Stimulated activated CD8-positive, alpha-beta memory T cell treated with anti-CD3 and anti-CD28 coated beads, Interleukin-7, amount 100 ng/mL, for 1 hour (primary cell): ENCODE measurements around the gene LNX2.
A peak's percentile ranks its signal among the peaks of the same experiment; 100 is the strongest.

ENCODE experiments used
- DNase-seq, 2 donors: peaks; one replicate each; pipeline ENCODE4 v3.0.0-alpha.2; 2020; ENCODE audit warnings: low read depth in 2 of 2

The LNX2 gene

DNA sequence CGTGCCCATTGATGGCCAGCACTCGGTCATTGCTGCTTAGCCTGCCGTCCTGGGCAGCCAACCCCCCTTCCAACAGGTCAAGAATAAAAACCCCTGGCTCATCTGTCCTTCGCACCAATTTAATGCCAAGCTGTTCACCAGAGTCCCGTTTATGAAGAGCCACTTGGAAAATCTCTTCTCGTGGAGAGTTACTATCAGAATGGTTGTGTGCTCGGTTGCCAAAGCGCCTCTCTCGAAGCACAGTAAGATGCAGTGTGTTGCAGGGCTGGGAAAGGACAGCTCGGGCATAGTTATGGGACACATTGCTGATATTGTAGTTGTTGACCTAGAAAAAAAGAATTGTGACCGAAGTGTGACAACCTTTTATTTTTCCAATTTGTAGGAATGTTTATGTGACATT is 57.9 kb downstream of the LNX2 start:
- no peak for DNase-seq

DNA sequence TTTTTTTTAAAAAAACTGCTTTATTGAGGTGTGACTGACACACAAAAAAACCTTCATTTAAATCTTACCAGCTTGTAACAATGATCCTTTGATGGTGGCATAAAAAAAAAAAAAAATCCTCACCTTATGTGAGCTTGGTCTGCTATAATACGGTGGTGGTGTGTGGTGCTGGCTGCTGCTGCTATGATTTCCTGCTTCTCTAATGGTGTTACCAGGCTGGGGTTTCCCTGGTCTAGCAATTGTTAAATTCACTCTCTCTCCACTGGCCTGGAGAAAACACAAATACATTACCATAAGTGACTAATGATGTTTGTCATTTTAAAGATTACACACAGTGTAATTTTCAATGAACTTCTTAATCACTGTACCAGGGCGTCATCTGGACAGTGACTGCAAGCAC is 60.6 kb downstream of the LNX2 start:
- no peak for DNase-seq

DNA sequence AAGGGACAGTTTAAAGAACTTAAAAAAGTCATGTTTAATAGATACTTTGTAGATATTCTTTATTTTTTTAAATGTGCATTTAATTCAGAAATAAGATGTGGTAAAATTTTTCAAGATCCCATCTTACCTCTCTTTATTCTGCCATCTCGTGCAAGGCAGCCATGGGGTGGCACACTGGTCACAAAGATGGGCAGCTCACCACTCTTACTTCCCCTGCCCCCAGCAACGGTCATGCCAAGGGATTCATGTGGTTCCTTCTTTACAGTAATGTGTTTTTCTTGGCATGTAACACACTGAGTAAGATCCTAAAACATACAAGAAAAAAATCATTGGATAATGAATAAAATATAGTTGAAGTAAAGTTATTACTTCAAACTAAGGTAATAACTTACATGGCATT is 64.2 kb downstream of the LNX2 start:
- DNase-seq, result no peak

DNA sequence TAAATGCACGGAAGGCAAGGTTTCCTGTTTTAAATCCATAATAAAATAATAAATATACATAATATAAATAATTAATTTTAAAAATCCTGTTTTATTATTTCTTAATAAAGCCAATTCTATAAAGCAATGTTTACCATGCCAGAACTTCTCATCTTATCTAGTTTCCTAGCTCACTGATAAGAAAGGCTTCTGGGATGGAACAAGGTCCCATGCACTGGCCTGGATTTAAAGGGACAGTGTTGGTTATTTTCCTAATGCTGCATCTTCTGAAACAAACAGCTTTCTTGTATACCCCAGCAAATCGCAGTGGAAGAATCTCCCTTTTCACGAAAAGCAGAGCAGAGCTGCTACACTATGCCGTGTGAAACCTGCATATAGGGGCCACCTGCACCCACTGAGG is 68.8 kb downstream of the LNX2 start:
- no peak for DNase-seq

DNA sequence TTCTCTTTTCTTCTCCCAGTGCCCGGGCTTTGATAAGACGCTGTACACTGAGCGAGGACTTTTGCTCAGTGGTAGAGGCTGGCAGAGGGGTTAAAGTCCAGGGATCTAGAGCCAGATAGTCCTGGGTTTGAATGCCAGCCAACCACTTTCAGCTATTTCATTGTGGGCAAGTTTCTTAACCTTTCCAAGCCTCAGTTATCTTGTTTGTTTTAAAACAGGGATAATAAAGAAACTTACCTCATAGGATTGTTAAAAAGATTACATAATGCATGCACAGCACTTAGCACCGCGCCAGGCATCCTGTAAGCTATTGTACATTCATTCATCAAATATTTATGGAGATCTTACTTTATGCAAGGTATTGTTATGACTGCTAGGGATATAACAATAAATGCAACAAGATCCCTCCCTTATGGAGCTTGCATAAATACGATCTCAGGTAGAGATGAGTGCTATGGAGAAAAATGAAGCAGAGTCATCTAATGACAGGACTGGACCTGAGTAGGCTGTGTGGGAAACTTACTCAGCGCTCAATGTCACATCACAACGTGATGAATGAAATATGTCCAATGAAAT is 70.8 kb downstream of the LNX2 start:
- DNase-seq, result no peak

DNA sequence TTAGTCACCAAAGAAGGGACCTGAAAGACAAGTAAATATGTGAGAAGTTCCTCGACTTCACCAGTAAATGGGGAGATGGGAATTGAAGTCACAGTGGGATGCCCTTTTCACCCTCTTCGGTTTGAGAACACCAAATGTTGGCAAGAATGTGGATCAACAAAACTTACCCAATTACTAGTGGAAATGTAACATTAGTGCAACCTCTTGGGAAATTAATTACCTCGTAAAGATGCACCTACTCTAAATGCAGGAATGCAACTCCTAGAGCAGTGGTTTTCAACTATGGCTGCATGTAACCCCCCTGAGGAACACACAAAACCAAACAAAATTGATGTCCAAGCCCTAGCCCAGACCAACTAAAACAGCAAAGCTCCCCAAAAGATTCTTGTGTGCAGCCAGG is 78.1 kb downstream of the LNX2 start:
- no peak for DNase-seq

DNA sequence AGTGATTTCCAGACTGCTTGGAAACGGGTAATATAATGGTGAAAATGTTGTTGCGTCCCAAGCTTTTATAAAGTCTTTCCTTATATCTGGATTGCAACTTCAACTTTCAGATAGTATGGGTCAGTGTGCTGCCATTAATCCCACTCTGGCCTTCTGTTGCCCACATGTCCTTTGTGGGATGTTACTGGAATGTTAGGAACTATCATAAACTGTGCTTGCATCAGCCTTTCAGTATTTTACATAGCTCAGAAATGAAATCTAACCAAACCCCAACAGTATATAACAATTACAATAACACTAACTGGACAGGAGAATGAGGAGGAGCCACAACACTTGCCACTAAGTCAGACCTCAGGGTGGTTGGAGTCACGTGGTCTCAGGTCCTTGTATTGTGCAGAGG is 78.9 kb downstream of the LNX2 start:
- DNase-seq, result no peak

DNA sequence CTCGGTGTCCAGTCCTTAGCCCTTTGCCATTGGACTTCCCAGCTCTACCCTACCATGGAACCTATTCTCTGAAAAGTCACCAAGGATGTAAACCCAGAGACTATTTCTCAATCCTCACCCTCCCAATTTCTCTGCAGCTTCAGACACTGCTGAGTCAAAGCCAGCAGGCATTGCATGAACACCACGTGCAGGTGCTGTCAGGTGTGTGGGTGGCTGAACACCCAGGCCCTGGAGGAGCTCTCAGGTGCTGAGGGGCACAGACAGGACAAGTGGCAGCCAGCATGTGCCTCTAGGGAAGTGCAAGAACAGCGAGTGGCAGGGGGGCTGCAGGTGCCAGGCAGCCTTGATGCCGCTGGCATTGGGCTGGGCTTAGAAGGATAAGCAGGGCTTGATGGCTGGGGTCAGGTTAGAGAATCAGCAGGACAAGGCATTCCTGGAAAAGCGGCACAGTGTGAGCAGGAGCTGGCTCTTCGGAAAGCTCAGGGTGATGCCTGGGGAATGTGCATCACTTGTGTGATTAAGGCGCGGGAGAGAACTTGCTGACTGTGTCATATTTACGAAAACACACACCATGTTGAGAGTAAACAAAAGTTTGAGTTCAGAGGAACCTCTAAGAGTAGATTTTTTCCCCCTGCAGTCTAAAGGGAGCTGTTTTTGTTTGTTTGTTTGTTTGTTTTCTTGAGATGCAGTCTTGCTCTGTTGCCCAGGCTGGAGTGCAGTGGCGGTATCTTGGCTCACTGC is 83.8 kb downstream of the LNX2 start:
- DNase-seq, result no peak

DNA sequence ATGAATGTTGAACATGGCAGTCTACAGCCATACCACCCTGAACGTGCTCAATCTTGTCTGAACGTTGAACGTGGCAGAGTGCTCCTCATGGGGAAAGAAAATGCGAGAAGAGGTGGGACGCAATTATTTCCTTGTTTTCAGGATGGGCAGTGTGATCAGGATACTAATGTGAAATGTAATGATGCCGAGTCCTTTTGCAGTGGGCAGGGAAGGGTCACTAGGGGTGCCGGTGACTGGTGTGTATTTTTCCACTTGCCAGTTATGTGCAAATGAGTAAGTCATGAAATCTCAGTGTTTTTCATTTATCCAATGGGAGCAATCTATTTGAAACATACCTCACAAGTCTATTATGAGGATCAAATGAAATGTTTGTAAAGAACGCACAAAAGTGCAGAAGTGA is 84.8 kb downstream of the LNX2 start:
- no peak for DNase-seq

DNA sequence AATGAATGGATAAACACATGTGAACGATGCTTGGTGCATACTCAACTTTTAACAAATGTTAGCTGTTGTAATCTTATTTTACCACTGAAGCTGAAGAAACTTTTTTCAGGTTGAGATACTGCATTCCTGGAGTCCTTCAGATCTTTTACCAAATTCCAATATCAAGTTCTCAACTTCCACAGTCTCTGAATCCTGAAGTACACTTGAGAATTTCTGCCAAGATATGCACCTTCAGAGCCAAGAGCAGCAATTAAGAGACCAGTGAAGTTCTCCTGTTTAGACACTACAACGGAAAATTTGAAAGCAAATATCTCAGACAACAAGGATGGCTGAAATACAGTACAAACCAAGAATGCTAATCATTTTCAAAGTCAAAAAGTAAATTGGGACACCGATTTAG is 85.3 kb downstream of the LNX2 start:
- no peak for DNase-seq

DNA sequence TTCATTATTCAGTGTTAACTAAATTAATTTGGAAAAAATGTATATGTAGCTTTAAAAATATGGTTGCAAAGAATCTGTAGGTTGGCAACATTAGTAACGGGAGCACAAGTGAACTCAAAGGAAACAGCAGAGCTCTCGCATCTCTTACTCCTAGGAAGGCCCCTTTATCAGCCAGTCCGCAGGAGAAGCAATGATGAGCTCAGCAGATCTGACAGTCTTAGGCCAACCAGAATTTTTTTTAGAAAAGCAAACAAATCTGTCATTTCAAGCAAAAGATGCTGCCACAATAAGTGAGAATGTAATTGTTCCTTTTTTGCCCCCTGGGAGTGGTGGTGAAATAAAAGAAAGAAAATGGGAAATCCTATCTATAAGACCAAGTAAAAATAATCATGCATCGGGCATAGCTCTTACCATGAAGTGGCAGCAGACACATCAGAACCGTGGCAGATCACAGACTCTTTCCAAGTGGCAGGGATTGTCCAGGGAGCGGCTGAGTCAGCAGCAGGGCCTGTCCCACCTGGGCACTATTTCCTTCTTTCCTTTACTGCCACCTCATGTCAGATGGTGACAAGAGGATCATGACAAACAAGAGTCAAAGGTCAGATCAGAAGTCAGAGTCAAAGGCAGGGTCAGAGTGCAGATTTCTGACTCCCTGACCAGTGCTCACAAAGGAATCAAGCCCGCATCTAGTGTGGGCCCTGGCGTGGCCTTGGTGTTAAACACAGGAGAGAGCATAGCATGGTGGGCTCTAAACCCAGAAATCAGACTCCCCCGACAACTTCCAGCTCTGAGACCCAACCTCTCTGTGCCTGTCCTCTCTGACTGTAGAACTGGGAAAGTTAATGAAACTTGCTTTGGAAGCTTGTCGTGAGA is 86.0 kb downstream of the LNX2 start:
- no peak for DNase-seq

DNA sequence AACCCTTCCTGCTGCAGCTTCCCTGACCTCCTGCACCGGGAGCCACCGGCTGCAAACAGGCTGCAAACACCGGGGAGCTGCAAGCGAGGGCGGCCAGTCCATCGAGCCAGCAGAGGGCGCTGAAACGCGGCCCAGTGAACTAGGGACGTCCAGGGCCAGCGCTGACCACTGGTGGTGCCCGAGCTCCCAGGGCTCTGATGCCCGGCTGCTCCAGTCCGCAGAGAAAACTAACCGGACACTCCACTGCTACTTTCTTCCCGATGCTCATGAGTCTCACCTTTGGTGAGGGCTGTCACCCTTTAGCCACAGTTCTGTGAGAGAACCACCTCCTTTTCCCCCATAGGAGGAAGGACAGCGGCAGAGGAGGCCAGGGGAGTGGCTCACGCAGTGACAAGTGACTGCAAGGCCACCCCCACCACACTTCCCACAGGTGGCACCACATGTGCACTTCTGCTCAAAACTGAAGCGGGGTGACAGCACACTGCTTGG is 87.1 kb downstream of the LNX2 start:
- peak; percentile 4 to 19 for DNase-seq

DNA sequence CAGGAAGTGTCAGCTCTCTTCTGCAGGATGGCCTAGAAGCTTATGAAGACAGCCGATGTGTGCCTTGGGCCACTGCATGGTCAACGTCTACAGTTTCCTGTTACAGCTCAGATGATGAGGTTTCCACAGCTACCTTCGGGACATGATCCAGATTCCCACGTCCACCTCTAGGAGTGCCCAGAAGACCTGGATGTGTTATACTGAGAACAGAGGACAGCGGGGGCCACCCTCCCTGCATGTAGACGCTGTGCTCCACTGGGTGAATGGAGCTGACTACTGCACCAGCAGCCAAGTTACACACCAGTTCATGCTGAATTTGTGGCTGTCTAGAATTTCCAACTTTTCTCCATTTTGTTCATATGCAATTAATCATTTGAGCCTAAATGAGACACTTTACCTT is 91.4 kb downstream of the LNX2 start:
- no peak for DNase-seq

DNA sequence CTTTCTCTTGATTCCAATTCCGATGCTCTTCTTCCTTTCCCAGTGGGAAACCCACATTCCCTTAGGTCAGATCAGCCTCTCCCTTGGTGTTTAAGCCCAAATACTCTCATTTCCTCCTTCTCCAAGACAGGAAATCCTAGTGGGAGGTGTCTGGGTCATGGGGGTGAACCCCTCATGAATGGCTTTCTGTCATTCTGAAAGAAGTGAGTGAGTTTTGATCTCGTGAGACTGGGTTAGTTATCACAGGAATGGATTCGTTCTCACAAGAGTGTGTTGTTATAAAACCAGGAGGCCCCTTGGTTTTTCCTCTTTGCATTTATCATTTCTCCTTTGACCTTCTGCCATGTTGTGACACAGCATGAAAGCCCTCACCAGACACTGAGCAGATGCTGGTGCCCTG is 93.8 kb downstream of the LNX2 start:
- no peak for DNase-seq

DNA sequence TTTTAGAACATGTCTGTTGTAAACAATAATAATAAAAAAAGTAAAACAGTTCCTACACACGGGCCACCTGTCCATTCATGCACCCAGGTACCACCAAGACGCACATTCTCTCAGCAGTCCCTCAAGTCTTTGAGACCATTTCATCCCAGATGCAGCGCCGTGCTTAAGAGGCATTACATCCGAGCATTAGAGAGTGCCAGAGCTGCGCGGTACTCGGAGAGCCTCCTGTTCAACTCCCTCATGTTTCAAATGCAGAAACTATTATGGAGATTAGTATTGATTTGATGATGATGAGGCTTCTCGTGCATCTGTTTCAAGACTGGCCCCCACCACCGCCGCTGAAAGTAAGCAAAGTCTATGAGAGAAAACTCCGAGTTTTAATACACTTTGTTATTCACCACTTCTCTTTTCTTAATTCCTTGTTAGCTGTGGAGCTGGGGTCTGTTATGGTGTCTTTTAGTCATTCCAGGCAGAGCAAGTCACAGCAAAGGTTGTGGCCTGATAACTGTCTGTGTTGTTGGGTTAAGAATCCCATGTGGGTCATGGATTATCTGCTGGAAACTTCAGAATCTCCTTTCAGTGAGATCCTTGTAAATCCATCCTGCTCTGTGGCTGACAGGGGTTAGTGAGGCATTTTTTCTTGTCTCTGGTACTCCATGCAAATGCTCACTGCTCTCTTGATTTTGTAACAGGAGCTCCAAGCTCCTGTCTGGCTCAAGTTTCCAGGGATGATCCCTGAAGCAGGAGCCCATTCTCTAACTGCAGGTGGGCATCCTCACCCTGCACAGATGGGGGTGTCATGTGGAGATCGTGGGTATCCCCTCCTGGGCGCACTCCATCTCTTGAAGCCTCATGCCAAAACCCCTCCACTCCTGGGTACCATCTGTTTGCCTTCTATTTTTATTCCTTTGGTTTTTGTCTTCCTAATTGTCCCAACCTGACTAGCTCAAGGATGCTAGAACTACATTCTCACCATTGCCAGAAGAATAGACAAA is 95.1 kb downstream of the LNX2 start:
- DNase-seq, result no peak

DNA sequence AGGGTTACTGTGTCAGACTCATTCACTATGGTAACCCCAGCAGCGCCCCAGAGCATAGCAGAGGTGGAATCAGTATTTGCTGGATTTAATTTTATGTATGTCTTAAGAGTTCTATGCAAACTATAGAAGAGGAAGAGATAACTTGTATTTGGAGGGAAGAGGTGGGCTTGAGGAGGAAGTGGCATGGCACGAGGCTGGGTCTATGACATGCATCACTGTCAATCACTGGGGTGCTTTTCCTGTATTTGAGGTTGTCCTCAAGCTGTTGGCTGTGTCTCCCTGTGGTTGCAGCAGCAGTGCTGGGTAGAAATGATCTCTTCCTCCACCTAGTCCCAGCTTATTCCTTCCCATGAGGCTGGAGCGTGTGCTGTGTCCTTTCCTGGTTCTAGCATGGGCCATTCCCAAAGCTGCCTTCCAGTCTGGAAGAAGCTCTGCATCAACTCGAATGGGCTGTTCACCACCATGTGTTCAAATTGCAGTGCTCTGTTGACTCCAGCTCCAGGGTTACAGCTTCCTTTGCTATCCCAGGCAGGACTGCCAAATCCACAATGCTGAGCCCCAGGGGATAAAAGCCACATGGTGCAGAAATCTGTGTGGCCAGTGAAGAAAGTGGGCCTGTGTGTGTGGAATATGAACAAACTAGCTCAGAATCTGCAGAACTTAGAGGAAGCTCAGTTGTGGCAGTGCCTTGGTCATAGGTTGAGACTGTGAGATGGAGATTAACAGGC is 96.8 kb downstream of the LNX2 start:
- no peak for DNase-seq

DNA sequence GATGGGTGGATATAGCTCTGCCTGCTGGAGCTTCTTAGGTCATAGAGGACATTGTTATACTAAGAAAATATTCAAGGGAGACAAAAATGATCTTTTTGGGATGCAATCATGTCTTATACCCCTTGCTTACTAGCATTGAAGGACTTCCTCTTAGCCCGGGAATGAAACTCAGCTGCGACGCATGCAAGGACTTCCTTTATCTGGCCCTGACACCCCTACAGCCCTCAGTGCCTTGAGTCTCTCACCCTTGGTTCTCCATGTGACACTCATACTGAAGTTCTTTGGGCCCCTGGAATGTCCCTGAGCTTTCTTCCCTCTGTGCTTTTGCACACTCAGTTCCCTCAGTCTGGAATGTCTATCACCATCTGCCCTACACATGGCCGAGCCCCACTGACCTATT is 97.5 kb downstream of the LNX2 start:
- no peak for DNase-seq

DNA sequence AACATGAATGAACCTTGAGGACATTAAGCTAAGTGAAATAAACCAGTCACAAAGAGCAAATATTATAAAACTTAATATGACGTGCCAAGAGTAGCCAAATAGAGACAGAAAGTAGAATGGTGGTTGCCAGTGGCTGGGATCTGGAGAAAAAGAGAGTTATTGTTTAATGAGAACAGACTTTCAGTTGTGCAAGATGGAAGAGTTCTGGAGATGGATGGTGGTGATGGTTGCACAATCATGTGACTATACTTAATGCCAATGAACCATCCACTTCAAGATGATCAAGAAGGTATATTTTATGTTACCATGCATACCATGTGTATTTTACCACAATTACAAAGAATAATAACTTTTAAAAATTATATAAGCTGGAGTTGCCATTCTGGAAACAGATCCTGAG is 104.2 kb downstream of the LNX2 start:
- DNase-seq, result no peak

DNA sequence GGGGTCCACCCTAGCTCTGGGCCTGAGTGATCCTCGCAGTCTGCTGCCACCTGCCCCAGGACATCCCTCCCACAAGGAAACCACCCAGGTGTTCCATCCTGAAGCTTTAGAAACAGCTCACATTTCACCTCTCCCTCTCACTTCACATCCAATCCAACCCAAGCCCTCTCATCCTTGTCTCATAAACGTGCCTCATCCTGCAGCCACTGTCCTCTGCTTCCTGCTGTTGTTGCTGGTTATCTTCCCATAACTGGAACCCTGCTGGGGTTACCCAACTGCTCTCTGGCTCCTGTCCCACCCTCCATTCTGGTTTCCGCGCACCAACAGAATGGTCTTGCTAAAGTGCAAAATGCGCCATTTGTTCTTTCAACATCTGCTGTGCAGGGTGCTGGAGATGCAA is 110.2 kb downstream of the LNX2 start:
- DNase-seq, result no peak

DNA sequence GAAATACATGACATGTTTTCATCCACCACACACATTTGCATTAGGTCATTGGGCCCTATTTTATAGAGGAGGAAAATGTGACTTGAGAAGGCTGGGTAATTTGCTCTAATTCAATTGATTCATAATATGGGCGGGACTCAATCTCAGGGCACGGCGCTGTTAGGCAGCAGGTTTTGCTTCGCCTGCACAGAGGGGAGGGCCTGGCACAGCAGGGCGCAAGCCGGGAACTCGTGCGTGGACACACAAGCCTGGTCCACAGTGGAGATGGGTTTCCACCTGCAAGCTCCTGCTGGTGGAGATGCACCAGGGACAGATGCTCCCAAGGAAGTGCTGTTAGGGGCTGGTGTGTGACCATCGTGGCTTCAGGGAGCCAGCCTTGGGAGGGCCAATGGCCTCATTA is 111.5 kb downstream of the LNX2 start:
- no peak for DNase-seq

DNA sequence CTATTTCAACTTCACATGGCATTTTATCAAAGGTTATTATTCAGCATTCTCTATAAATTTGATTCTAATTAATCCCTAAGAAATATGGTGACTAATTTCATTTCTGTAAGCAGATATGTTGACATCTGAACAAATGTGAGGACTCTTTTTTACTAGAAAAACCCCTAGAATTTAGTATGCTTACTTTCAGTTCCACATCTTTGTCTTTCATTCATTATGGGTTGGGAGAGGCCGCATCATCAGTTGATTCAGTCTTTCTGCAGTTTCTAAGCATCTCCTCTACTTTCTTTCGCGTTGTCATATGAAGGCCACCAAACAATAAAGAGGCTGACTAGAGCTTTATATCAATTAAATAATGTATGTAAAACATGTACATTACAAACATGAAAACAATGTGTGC is 114.5 kb downstream of the LNX2 start:
- no peak for DNase-seq
